HG03060 (cell line): ENCODE measurements around the gene PTDSS2.
"Not testable (repeated sequence)": the region's sequence is repeated elsewhere in the genome, so short reads cannot be mapped to it uniquely, and the experiment has no call there.

Source experiments
- ATAC-seq: cut with Tn5 transposase; IDR thresholded peaks from one replicate; pipeline ENCODE4 v1.9.1; 2021; ENCODE audit warnings: low read depth, moderate number of reproducible peaks; ENCODE audit not compliant: unreplicated experiment

The PTDSS2 gene

GRCh38 chr11:464316-464715 lies 14.2 kb downstream of the PTDSS2 start:
- ATAC-seq = no peak

GRCh38 chr11:465896-466530 lies 15.9 kb downstream of the PTDSS2 start:
- ATAC-seq = no peak

- no peak for ATAC-seq
These were observed 18.0 kb downstream of the PTDSS2 start for GRCh38 chr11:468036-468435.

- no peak for ATAC-seq
These were observed 18.4 kb downstream of the PTDSS2 start for GRCh38 chr11:468493-468892.

DNA sequence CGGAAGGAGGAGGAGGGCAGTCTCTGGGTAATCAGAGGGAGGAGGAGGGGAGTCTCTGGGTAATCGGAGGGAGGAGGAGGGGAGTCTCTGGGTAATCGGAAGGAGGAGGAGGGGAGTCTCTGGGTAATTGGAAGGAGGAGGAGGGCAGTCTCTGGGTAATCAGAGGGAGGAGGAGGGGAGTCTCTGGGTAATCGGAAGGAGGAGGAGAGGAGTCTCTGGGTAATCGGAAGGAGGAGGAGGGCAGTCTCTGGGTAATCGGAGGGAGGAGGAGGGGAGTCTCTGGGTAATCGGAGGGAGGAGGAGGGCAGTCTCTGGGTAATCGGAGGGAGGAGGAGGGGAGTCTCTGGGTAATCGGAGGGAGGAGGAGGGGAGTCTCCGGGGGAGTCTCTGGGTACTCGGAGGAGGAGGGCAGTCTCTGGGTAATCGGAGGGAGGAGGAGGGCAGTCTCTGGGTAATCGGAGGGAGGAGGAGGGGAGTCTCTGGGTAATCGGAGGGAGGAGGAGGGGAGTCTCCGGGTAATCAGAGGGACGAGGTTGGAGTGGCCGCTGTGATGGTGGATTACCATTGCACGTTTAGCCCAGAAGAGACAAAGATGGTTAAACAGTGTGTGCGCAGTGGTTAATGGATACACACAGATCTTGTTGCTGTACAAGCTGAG lies 19.1 kb downstream of the PTDSS2 start:
- not testable (repeated sequence) for ATAC-seq

DNA sequence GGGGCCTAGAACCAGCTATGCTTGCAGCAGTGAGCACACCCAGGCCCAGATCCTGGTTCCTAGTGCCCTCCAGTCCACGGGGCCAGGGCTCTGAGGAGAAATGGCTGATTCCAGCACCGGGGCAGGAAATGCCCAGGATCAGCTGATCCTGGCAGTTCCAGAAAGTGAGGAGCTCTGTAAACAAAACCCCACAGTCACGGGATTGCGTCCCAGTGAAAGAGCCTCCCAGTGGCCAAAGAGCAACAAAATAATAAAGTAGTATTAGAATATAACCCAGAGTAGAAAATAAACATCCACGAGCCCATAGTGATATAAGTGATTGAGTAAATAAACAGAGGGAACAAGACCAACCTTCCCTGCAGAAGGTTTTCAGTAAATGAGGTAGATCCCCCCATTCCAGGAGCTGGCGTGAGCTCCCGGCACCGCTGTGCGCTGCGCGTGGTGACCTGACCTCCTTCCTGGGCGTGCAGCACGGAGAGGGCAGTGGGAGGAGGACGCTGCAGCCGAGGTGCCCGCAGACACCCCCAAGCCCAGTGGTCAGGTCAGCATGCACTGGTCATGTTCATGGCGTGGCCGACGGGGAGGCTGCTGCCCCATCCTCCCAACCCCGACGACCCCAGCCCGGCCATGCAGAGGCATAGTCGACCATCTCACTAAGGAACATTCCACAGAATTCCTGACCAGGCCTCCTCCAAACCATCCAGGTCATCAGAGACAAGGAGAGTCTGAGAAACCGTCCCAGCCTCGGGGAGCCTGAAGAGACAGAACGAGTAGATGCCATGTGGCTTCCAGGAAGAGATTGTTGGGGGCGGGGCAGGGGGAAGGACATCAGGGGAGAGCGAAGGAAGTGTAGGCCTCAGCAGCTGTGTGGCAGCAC lies 19.8 kb downstream of the PTDSS2 start:
- ATAC-seq = no peak

GRCh38 chr11:471468-472145 lies 21.5 kb downstream of the PTDSS2 start:
- no peak for ATAC-seq

DNA sequence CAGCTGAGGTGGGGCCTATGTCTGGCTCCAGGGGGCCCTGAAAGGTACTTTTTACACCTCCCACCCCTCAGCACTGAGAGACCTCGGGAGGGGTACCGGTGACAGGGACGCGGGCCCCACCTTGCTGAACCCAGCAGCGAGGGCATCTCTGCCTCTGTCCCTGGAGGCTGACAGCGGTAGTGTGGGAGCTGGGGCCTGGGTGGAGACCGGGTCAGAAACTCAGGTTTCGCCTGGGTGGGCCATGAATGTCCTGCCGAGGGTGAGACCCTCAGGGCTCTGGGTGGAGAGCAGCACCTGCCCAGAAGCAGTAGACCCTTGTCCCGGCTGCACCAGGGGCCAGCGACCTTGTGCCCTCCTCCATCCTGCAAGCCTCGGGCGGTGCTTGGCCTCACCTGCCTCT lies 22.2 kb downstream of the PTDSS2 start:
- no peak for ATAC-seq

DNA sequence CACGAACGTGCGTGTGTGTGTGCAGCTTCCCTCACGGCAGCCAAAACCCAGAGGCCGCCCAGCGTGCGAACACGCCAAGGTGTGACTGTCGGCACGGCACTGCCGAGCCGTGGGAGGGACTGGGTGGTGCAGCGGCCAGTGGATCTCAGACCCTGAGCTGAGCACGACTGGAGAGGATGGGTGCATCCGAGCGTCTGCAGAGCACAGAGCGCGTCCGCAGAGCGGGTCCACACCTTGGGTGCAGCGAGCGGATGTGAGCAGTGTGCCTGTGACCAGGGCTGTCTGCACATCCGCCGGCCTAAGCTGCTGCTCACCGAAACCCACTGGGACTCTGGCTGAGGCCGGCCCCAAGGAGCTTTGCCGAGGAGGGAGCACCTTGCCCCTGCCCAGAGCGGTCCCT lies 22.7 kb downstream of the PTDSS2 start:
- ATAC-seq = no peak

DNA sequence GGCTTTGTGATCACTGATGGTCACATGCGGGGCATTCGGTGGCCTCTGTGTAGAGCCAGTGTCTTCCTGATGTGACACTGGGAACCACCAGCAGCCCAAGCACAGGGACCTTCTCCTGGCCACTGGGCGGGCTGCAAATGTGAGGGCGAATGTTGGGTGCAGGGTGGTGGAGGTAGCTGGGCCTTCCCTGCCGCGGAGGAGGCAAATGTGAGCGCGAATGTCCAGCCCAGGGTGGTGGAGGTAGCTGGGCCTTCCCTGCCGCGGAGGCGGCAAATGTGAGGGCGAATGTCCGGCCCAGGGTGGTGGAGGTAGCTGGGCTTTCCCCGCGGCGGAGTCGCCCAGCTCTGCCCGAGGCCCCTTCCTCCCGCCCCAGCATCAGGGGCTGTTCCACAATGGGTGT lies 23.3 kb downstream of the PTDSS2 start:
- ATAC-seq = no peak

DNA sequence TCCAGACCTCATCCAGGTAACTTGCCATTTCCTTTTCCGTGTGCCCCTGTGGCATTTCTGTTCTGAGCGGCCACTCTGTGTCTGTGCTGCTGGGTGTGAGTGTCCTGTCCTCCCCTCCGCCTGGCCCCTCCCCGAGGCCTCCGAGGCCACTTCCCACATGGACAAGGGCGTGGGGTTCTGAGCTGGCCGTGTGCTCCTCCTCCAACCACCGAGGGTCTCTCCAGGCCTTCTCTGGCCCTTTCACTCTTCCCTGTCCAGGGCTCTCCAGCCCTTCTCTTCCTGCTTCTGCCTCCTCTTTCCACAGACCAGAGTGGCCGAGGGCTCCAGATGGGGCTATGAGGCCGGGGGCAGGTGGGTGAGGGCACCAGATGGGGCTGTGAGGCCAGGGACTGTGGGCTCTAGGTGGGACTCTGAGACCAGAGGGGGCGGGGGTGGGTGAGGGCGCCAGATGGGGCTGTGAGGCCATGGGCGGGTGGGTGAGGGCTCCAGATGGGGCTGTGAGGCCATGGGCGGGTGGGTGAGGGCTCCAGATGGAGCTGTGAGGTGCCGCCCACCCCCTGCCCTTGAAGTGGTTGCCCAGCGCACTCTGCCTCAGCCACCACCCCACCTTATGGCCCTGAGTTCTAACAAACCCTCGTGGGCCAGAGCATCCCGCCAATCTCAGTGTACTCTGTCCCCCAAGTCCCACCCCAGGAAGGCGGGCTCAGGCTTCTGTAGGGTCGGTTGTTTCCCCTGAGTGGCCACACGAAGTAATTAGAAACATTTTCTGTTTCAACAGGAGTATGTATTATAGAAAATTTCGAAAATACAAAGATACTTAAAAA lies 24.1 kb downstream of the PTDSS2 start:
- ATAC-seq = no peak

DNA sequence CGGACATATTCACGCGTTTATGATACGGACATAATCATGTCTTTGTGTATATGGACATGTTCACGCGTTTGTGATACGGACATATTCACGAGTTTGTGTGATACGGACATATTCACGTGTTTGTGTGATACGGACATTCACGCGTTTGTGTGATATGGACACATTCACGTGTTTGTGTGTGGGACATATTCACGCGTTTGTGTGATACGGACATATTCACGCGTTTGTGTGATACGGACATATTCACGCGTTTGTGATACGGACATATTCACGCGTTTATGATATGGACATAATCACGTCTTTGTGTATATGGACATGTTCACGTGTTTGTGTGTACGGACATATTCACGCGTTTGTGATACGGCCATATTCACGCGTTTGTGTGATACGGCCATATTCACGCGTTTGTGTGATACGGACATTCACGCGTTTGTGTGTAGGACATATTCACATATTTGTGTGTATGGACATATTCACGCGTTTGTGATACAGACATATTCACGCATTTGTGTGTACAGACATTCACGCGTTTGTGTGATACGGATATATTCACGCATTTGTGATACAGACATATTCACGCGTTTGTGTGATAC lies 24.9 kb downstream of the PTDSS2 start:
- no peak for ATAC-seq

DNA sequence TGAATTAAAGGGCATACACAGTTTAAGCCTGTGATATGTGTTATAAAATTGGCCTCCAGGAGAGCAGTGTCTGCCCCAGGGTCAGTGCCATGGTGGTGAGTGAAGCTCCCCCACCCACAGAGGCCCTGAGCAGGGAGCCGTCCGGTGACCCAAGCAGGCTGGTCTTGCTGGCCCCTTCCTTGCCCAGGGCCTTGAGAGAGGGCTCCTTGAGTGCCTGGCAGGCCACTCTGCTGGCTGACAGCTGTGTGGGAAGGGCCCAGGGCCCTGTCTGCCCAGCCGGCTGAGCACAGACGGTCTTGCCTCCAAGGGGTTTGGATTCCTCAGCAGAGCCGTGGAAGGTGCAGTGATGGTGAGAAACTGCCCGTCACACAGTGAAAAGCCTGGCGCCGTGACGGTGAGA lies 25.9 kb downstream of the PTDSS2 start:
- ATAC-seq = no peak

DNA sequence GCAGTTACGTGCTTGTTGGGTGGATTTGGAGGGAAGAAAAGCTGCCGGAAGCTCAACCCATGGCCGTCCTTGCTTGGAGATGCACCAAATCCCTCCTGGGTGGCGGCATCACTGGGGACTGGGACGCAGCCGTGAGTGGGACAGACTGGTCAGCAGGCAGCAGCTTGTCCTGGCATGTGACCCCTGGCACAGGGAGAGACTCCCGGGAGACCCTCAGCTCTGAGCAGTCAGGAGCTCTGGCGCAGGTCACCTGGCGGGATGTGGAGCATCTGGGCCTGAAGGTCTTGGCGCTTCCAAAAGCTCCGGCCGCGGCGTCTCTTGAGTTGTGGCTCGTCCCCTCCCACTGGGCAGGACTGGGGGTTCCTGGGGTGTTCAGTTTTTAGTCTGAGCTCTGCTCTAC lies 26.3 kb downstream of the PTDSS2 start:
- no peak for ATAC-seq

GRCh38 chr11:477052-477715 lies 27.1 kb downstream of the PTDSS2 start:
- ATAC-seq = no peak

GRCh38 chr11:479311-479710 lies 29.2 kb downstream of the PTDSS2 start:
- no peak for ATAC-seq

GRCh38 chr11:484616-485015 lies 34.5 kb downstream of the PTDSS2 start:
- ATAC-seq = no peak

GRCh38 chr11:486189-486588 lies 36.1 kb downstream of the PTDSS2 start:
- ATAC-seq = no peak

GRCh38 chr11:487571-488021 lies 37.5 kb downstream of the PTDSS2 start:
- ATAC-seq = no peak
